ENCODE results near the gene GCFC2. TPM values are rescaled to one million over a fixed set of nuclear protein-coding genes. Genes with fewer than 3 reads are reported as not detected.

Gene GCFC2
- total RNA-seq, result 10 to 100 TPM; 13.6 to 16.4 (median 14.4) TPM
- long read RNA-seq, donor 1, full-length matches to known transcripts, result 3 of 10 reads
- long read RNA-seq, donor 1, partial matches to known transcripts, result 0 of 10 reads
- long read RNA-seq, donor 1, other reads (novel, unspliced or antisense), result 7 of 10 reads
- long read RNA-seq, donor 2, partial matches to known transcripts, result 0 of 4 reads
- long read RNA-seq, donor 2, other reads (novel, unspliced or antisense), result 2 of 4 reads

- H3K4me3 ChIP-seq, result peak within 1 kb of the TSS; percentile 45
- H3K36me3 ChIP-seq (ENCODE audit: low read depth), result no peaks in the 10 kb centered on the region
- intact Hi-C loops (cut with DNase I, micrococcal nuclease), result no loop called here
- TF ChIP-seq CTCF (IDR thresholded peaks at IDR 0.05), result peak; percentile 51
- peaks cover 11% of the 10 kb centered on the region for H3K4me1 ChIP-seq (ENCODE audit: low read depth)
- H3K9me3 ChIP-seq, result no peaks in the 10 kb centered on the region
- peak; percentile 99 for ATAC-seq
- peak; percentile 90 to 93 (median 92) for DNase-seq
Observed at GRCh38 chr2:75710577-75711253, at the start of gene GCFC2. GCFC2 (minus strand) TSS chr2:75710915; CDS start chr2:75710855, 60 bp downstream.

- intact Hi-C loops (cut with DNase I, micrococcal nuclease), result no loop called here
- Histone ChIP-seq H3K36me3 (ENCODE audit: low read depth) (no peaks in the 10 kb centered on the region), H3K4me1 (ENCODE audit: low read depth) (no peaks in the 10 kb centered on the region), H3K9me3 (no peaks in the 10 kb centered on the region), H3K4me3 (no peak overlapping the region)
- ATAC-seq, result no peak
- DNase-seq, result no peak
- no peak for TF ChIP-seq CTCF (IDR thresholded peaks at IDR 0.05)
Observed at GRCh38 chr2:75752828-75753227, 42.1 kb upstream of the GCFC2 start.

GRCh38 chr2:75751824-75752468, 41.2 kb upstream of the GCFC2 start:
- no peaks in the 10 kb centered on the region for H3K36me3 ChIP-seq (ENCODE audit: low read depth)
- intact Hi-C loops (cut with DNase I, micrococcal nuclease), result no loop called here
- no peak for ATAC-seq
- H3K9me3 ChIP-seq, result no peaks in the 10 kb centered on the region
- H3K4me3 ChIP-seq, result no peak overlapping the region
- no peak for TF ChIP-seq CTCF (IDR thresholded peaks at IDR 0.05)
- H3K4me1 ChIP-seq (ENCODE audit: low read depth), result no peaks in the 10 kb centered on the region
- DNase-seq, result no peak

- Histone ChIP-seq H3K4me1 (ENCODE audit: low read depth) (no peaks in the 10 kb centered on the region), H3K9me3 (no peaks in the 10 kb centered on the region), H3K36me3 (ENCODE audit: low read depth) (no peaks in the 10 kb centered on the region), H3K4me3 (no peak overlapping the region)
- DNase-seq (no peak), ATAC-seq (no peak)
- no peak for TF ChIP-seq CTCF (IDR thresholded peaks at IDR 0.05)
- intact Hi-C loops (cut with DNase I, micrococcal nuclease), result no loop called here
Observed at GRCh38 chr2:75751360-75751759, 40.6 kb upstream of the GCFC2 start.

GRCh38 chr2:75737961-75738360, 27.2 kb upstream of the GCFC2 start:
- Histone ChIP-seq H3K4me3 (no peak overlapping the region), H3K9me3 (no peaks in the 10 kb centered on the region), H3K4me1 (ENCODE audit: low read depth) (no peaks in the 10 kb centered on the region), H3K36me3 (ENCODE audit: low read depth) (no peaks in the 10 kb centered on the region)
- no peak for TF ChIP-seq CTCF (IDR thresholded peaks at IDR 0.05)
- intact Hi-C loops (cut with DNase I, micrococcal nuclease), result no loop called here
- ATAC-seq (no peak), DNase-seq (no peak)

Measured in mucosa of descending colon (tissue), 3 donors.